Vagina (tissue), 2 donors: ENCODE measurements around the gene CDC14A. TPM values are rescaled to one million over a fixed set of nuclear protein-coding genes. Genes with fewer than 3 reads are reported as not detected.

Experiments used
- DNase-seq, 2 donors: peaks; one replicate each; pipeline ENCODE4 v3.0.0-alpha.2; 2017; ENCODE audit errors: extremely low spot score in 2 of 2
- H3K27ac ChIP-seq: fragments of 200-600 bp; sonication (generic); one replicate; pipeline ENCODE4 v1.5.1; 2019
- H3K27me3 ChIP-seq: fragments of 200-600 bp; sonication (generic); one replicate; pipeline ENCODE4 v1.5.1; 2019
- H3K36me3 ChIP-seq, 2 donors: fragments of 200-600 bp; sonication (generic); one replicate each; pipeline ENCODE4 v1.5.1; 2017 to 2019
- H3K4me1 ChIP-seq: fragments of 200-600 bp; sonication (generic); one replicate; pipeline ENCODE4 v1.5.1; 2019
- H3K4me3 ChIP-seq, 2 donors: fragments of 200-600 bp; sonication (generic); 1 replicate in 1 of 2; 2 replicates in 1 of 2; pipeline ENCODE4 v1.5.1; 2016 to 2019
- H3K9me3 ChIP-seq: fragments of 200-600 bp; sonication (generic); one replicate; pipeline ENCODE4 v1.5.1; 2019
- POLR2A ChIP-seq, 2 donors: fragments of 450-650 bp; IDR thresholded peaks; one replicate each; pipeline ENCODE4 v1.6.1; 2017; ENCODE audit warnings: antibody characterized with exemption in 2 of 2, mild to moderate bottlenecking in 2 of 2, moderate library complexity in 2 of 2
- POLR2AphosphoS5 ChIP-seq, 2 donors: sonication (generic); formaldehyde crosslinking; IDR thresholded peaks; one replicate each; pipeline ENCODE4 v1.9.0; 2017; ENCODE audit warnings: antibody characterized with exemption in 2 of 2, mild to moderate bottlenecking in 2 of 2, low read depth in 1 of 2; ENCODE audit not compliant: insufficient read depth in 1 of 2
- intact Hi-C: fragments of 100-400 bp; cut with DNase I; formaldehyde crosslinking; loops from one replicate; pipeline ENCODE4 v1.15.1; 2023
- total RNA-seq: library from RNA; depleted of rRNA; stranded (reverse); fragments of >200 nt; gene quantifications from one replicate; pipeline ENCODE4 v1.2.3, GENCODE V29; 2016
- TF ChIP-seq, protein P1 (sequence below), 3 experiments: fragments of 450-650 bp in 2 of 3; fragments of 200-600 bp in 1 of 3; sonication (generic) in 1 of 3; IDR thresholded peaks; one replicate each; pipeline ENCODE4 v1.5.1; 2017 to 2019; ENCODE audit warnings: antibody characterized with exemption in 3 of 3, mild to moderate bottlenecking in 2 of 3, moderate library complexity in 2 of 3

The CDC14A gene, protein sequence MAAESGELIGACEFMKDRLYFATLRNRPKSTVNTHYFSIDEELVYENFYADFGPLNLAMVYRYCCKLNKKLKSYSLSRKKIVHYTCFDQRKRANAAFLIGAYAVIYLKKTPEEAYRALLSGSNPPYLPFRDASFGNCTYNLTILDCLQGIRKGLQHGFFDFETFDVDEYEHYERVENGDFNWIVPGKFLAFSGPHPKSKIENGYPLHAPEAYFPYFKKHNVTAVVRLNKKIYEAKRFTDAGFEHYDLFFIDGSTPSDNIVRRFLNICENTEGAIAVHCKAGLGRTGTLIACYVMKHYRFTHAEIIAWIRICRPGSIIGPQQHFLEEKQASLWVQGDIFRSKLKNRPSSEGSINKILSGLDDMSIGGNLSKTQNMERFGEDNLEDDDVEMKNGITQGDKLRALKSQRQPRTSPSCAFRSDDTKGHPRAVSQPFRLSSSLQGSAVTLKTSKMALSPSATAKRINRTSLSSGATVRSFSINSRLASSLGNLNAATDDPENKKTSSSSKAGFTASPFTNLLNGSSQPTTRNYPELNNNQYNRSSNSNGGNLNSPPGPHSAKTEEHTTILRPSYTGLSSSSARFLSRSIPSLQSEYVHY
- total RNA-seq = 14.5 TPM

- TF ChIP-seq POLR2A (IDR thresholded peaks at IDR 0.05) (peak in 1 of 2 donors; percentile 84), POLR2AphosphoS5 (IDR thresholded peaks at IDR 0.05; ENCODE audit: insufficient read depth in 1 of 2, low read depth in 1 of 2) (peak in 1 of 2 donors; percentile 86)
- TF ChIP-seq, protein P1, sequence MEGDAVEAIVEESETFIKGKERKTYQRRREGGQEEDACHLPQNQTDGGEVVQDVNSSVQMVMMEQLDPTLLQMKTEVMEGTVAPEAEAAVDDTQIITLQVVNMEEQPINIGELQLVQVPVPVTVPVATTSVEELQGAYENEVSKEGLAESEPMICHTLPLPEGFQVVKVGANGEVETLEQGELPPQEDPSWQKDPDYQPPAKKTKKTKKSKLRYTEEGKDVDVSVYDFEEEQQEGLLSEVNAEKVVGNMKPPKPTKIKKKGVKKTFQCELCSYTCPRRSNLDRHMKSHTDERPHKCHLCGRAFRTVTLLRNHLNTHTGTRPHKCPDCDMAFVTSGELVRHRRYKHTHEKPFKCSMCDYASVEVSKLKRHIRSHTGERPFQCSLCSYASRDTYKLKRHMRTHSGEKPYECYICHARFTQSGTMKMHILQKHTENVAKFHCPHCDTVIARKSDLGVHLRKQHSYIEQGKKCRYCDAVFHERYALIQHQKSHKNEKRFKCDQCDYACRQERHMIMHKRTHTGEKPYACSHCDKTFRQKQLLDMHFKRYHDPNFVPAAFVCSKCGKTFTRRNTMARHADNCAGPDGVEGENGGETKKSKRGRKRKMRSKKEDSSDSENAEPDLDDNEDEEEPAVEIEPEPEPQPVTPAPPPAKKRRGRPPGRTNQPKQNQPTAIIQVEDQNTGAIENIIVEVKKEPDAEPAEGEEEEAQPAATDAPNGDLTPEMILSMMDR (IDR thresholded peaks at IDR 0.05) = no peak
- Histone ChIP-seq H3K27ac (peak within 1 kb of the TSS; percentile 93), H3K4me1 (peaks cover 37% of the 10 kb centered on the region), H3K4me3 (peak within 1 kb of the TSS; percentile 79 to 99), H3K9me3 (no peaks in the 10 kb centered on the region), H3K36me3 (no peaks in the 10 kb centered on the region), H3K27me3 (no peaks in the 10 kb centered on the region)
- peak in 1 of 2 donors; percentile 96 for DNase-seq
- intact Hi-C loops = no loop called here
Observed at GRCh38 chr1:100352267-100353070, at the start of gene CDC14A. Gene CDC14A (plus strand): TSS chr1:100352506. CDS start chr1:100352955, 449 bp downstream.

- H3K9me3 ChIP-seq = no peaks in the 10 kb centered on the region
- DNase-seq = no peak
- no peaks in the 10 kb centered on the region for H3K36me3 ChIP-seq
- no peaks in the 10 kb centered on the region for H3K4me1 ChIP-seq
- intact Hi-C loops = no loop called here
- no peaks in the 10 kb centered on the region for H3K27me3 ChIP-seq
- no peak overlapping the region for H3K4me3 ChIP-seq
- H3K27ac ChIP-seq = no peak overlapping the region
- no peak for TF ChIP-seq POLR2A (IDR thresholded peaks at IDR 0.05)
- TF ChIP-seq POLR2AphosphoS5 (IDR thresholded peaks at IDR 0.05; ENCODE audit: insufficient read depth in 1 of 2, low read depth in 1 of 2) = no peak
- TF ChIP-seq, protein P1 (IDR thresholded peaks at IDR 0.05) = no peak
Observed at GRCh38 chr1:100302739-100303138, 49.6 kb upstream of the CDC14A start.

- intact Hi-C loops = no loop called here
- Histone ChIP-seq H3K9me3 (no peaks in the 10 kb centered on the region), H3K4me1 (no peaks in the 10 kb centered on the region), H3K27me3 (no peaks in the 10 kb centered on the region), H3K27ac (no peak overlapping the region), H3K36me3 (no peaks in the 10 kb centered on the region), H3K4me3 (no peak overlapping the region)
- DNase-seq = no peak
- TF ChIP-seq POLR2AphosphoS5 (IDR thresholded peaks at IDR 0.05; ENCODE audit: insufficient read depth in 1 of 2, low read depth in 1 of 2) (no peak), POLR2A (IDR thresholded peaks at IDR 0.05) (no peak)
- TF ChIP-seq, protein P1 (IDR thresholded peaks at IDR 0.05) = no peak
Observed at GRCh38 chr1:100304227-100304626, 48.1 kb upstream of the CDC14A start.

DNA sequence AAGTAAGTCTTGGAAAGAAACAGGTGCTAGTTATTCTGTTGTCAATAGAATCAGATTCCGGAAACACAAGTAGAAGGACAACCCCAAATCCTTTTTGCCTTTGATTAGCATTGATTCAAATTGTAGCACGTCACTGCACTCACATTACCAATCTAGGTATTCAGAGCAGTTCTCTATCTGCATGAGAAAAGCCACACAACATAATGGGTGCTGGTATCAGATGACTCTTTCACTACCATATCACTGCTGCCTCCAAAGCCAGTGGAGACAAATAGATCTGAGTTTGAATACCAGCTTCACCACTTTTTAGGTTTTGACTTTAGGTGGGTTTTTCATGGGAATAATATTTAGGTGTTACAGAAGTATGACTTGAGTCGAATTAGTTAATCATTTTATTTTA, 47.4 kb upstream of the CDC14A start:
- no peak overlapping the region for H3K4me3 ChIP-seq
- TF ChIP-seq, protein P1 (IDR thresholded peaks at IDR 0.05) = no peak
- TF ChIP-seq POLR2A (IDR thresholded peaks at IDR 0.05) (no peak), POLR2AphosphoS5 (IDR thresholded peaks at IDR 0.05; ENCODE audit: insufficient read depth in 1 of 2, low read depth in 1 of 2) (no peak)
- DNase-seq = no peak
- H3K27ac ChIP-seq = no peak overlapping the region
- H3K4me1 ChIP-seq = no peaks in the 10 kb centered on the region
- H3K27me3 ChIP-seq = no peaks in the 10 kb centered on the region
- no peaks in the 10 kb centered on the region for H3K9me3 ChIP-seq
- intact Hi-C loops = no loop called here
- no peaks in the 10 kb centered on the region for H3K36me3 ChIP-seq
